HG03520 (cell line): Measurements from ENCODE around the gene UBA52.

Experiments
- ATAC-seq: cut with Tn5 transposase; IDR thresholded peaks from one replicate; pipeline ENCODE4 v1.9.1; 2021; ENCODE audit warnings: mild to moderate bottlenecking, moderate library complexity; ENCODE audit not compliant: unreplicated experiment

The UBA52 gene

GRCh38 chr19:18607226-18608101 is 35.8 kb downstream of the UBA52 start:
- ATAC-seq: no peak

GRCh38 chr19:18608102-18608804 is 36.6 kb downstream of the UBA52 start:
- ATAC-seq: no peak

GRCh38 chr19:18608805-18609716 is 37.4 kb downstream of the UBA52 start:
- no peak for ATAC-seq

- no peak for ATAC-seq
Observed at GRCh38 chr19:18609717-18610051, 38.0 kb downstream of the UBA52 start.

GRCh38 chr19:18610245-18610555 is 38.5 kb downstream of the UBA52 start:
- ATAC-seq: no peak

- no peak for ATAC-seq
Observed at GRCh38 chr19:18610556-18611326, 39.1 kb downstream of the UBA52 start.

- no peak for ATAC-seq
Observed at GRCh38 chr19:18611327-18612050, 39.8 kb downstream of the UBA52 start.

- no peak for ATAC-seq
Observed at GRCh38 chr19:18612051-18612771, 40.6 kb downstream of the UBA52 start.

GRCh38 chr19:18612772-18613588 is 41.3 kb downstream of the UBA52 start, which contains the start of gene TMEM59L:
TMEM59L (plus strand) TSS chr19:18612870; CDS start chr19:18612959, 89 bp downstream.
- ATAC-seq: no peak

- ATAC-seq: no peak
Observed at GRCh38 chr19:18613589-18614234, 42.1 kb downstream of the UBA52 start.

GRCh38 chr19:18616023-18616422 is 44.4 kb downstream of the UBA52 start:
- no peak for ATAC-seq

- no peak for ATAC-seq
Observed at GRCh38 chr19:18617562-18617961, 45.9 kb downstream of the UBA52 start.

GRCh38 chr19:18618236-18618635 is 46.6 kb downstream of the UBA52 start:
- ATAC-seq: no peak

- no peak for ATAC-seq
Observed at GRCh38 chr19:18620311-18620710, 48.7 kb downstream of the UBA52 start.

GRCh38 chr19:18620902-18621301 is 49.2 kb downstream of the UBA52 start:
- ATAC-seq: no peak

- ATAC-seq: no peak
Observed at GRCh38 chr19:18626906-18627305, 55.2 kb downstream of the UBA52 start.
